ENCODE measurements around the gene HNF1B. TPM values are rescaled to one million over a fixed set of nuclear protein-coding genes. Genes with fewer than 3 reads are reported as not detected.

The HNF1B gene
- total RNA-seq, 2 experiments from 2014 or later = not detected

- ATAC-seq (no peak), DNase-seq (no peak)
- CTCF ChIA-PET = interaction anchor here (0.7 to 1.2 kb wide), 3 partner anchors 12 to 37 kb away, joined by 3 read pairs; no protein-coding TSS in a partner anchor
- Mint-ChIP-seq H3K9me3 (ENCODE audit: insufficient read depth) (no peaks in the 10 kb centered on the region), H3K36me3 (ENCODE audit: low read depth) (no peaks in the 10 kb centered on the region), H3K4me3 (no peak overlapping the region), H3K27me3 (ENCODE audit: low read depth) (peaks cover 30% of the 10 kb centered on the region), H3K4me1 (ENCODE audit: low read depth) (peaks cover 8% of the 10 kb centered on the region), H3K27ac (no peak overlapping the region)
- POLR2A ChIA-PET = no interaction called here
Measured at GRCh38 chr17:37759014-37759637, 14.3 kb upstream of the HNF1B start.

GRCh38 chr17:37756051-37756450 lies 11.2 kb upstream of the HNF1B start:
- DNase-seq (no peak), ATAC-seq (no peak)
- no peak overlapping the region for H3K27ac Mint-ChIP-seq
- no peaks in the 10 kb centered on the region for H3K9me3 Mint-ChIP-seq (ENCODE audit: insufficient read depth)
- CTCF ChIA-PET = no interaction called here
- POLR2A ChIA-PET = no interaction called here
- no peaks in the 10 kb centered on the region for H3K36me3 Mint-ChIP-seq (ENCODE audit: low read depth)
- peaks cover 20% of the 10 kb centered on the region for H3K27me3 Mint-ChIP-seq (ENCODE audit: low read depth)
- peaks cover 10% of the 10 kb centered on the region for H3K4me1 Mint-ChIP-seq (ENCODE audit: low read depth)
- no peak overlapping the region for H3K4me3 Mint-ChIP-seq

GRCh38 chr17:37755455-37755854 lies 10.6 kb upstream of the HNF1B start:
- Mint-ChIP-seq H3K4me3 (no peak overlapping the region), H3K9me3 (ENCODE audit: insufficient read depth) (no peaks in the 10 kb centered on the region), H3K4me1 (ENCODE audit: low read depth) (peaks cover 11% of the 10 kb centered on the region), H3K27ac (no peak overlapping the region), H3K27me3 (ENCODE audit: low read depth) (peaks cover 21% of the 10 kb centered on the region), H3K36me3 (ENCODE audit: low read depth) (no peaks in the 10 kb centered on the region)
- POLR2A ChIA-PET = no interaction called here
- no peak for DNase-seq
- CTCF ChIA-PET = no interaction called here
- ATAC-seq = no peak

- POLR2A ChIA-PET = no interaction called here
- peaks cover 24% of the 10 kb centered on the region for H3K27me3 Mint-ChIP-seq (ENCODE audit: low read depth)
Measured at GRCh38 chr17:37754363-37754762, 9.5 kb upstream of the HNF1B start.

GRCh38 chr17:37752482-37752881 lies 7.6 kb upstream of the HNF1B start:
- DNase-seq = no peak
- no peak overlapping the region for H3K27ac Mint-ChIP-seq
- H3K27me3 Mint-ChIP-seq (ENCODE audit: low read depth) = peaks cover 25% of the 10 kb centered on the region
- peaks cover 11% of the 10 kb centered on the region for H3K4me1 Mint-ChIP-seq (ENCODE audit: low read depth)
- CTCF ChIA-PET = no interaction called here
- ATAC-seq = no peak
- POLR2A ChIA-PET = no interaction called here
- no peaks in the 10 kb centered on the region for H3K36me3 Mint-ChIP-seq (ENCODE audit: low read depth)
- H3K9me3 Mint-ChIP-seq (ENCODE audit: insufficient read depth) = no peaks in the 10 kb centered on the region
- H3K4me3 Mint-ChIP-seq = no peak overlapping the region

More at GRCh38 chr17:37754363-37754762, 9.5 kb upstream of the HNF1B start:
- Mint-ChIP-seq H3K9me3 (ENCODE audit: insufficient read depth) (no peaks in the 10 kb centered on the region), H3K4me1 (ENCODE audit: low read depth) (peaks cover 11% of the 10 kb centered on the region), H3K4me3 (no peak overlapping the region), H3K36me3 (ENCODE audit: low read depth) (no peaks in the 10 kb centered on the region), H3K27ac (no peak overlapping the region)
- ATAC-seq (no peak), DNase-seq (no peak)
- CTCF ChIA-PET = interaction anchor here (1.1 to 1.4 kb wide), 4 partner anchors 11 to 62 kb away, joined by 3 to 5 read pairs (median 4); no protein-coding TSS in a partner anchor

- ATAC-seq (no peak), DNase-seq (no peak)
- Mint-ChIP-seq H3K27me3 (ENCODE audit: low read depth) (peaks cover 38% of the 10 kb centered on the region), H3K9me3 (ENCODE audit: insufficient read depth) (no peaks in the 10 kb centered on the region), H3K36me3 (ENCODE audit: low read depth) (no peaks in the 10 kb centered on the region), H3K27ac (no peak overlapping the region), H3K4me1 (ENCODE audit: low read depth) (peaks cover 11% of the 10 kb centered on the region), H3K4me3 (no peak overlapping the region)
- POLR2A ChIA-PET = no interaction called here
- CTCF ChIA-PET = interaction anchor here (1.3 to 1.9 kb wide), 2 partner anchors 20 to 41 kb away, joined by 4 to 6 read pairs; no protein-coding TSS in a partner anchor
Measured at GRCh38 chr17:37750768-37751475, 6.1 kb upstream of the HNF1B start.

GRCh38 chr17:37750292-37750691 lies 5.4 kb upstream of the HNF1B start:
- no peak overlapping the region for H3K4me3 Mint-ChIP-seq
- CTCF ChIA-PET = interaction anchor here (1.3 to 1.9 kb wide), 2 partner anchors 20 to 41 kb away, joined by 4 to 6 read pairs; no protein-coding TSS in a partner anchor
- H3K9me3 Mint-ChIP-seq (ENCODE audit: insufficient read depth) = no peaks in the 10 kb centered on the region
- no peaks in the 10 kb centered on the region for H3K36me3 Mint-ChIP-seq (ENCODE audit: low read depth)
- DNase-seq (no peak), ATAC-seq (no peak)
- H3K27me3 Mint-ChIP-seq (ENCODE audit: low read depth) = peaks cover 42% of the 10 kb centered on the region
- POLR2A ChIA-PET = no interaction called here
- H3K4me1 Mint-ChIP-seq (ENCODE audit: low read depth) = peaks cover 12% of the 10 kb centered on the region
- H3K27ac Mint-ChIP-seq = no peak overlapping the region

- POLR2A ChIA-PET = no interaction called here
Measured at GRCh38 chr17:37747222-37747621, 2.4 kb upstream of the HNF1B start.

GRCh38 chr17:37746617-37747016 lies 1.8 kb upstream of the HNF1B start:
- no peak overlapping the region for H3K4me3 Mint-ChIP-seq
- ChIA-PET CTCF (interaction anchor here (1.1 to 2.3 kb wide), 2 partner anchors 23 to 46 kb away, joined by 3 to 5 read pairs; no protein-coding TSS in a partner anchor), POLR2A (no interaction called here)
- H3K9me3 Mint-ChIP-seq (ENCODE audit: insufficient read depth) = no peaks in the 10 kb centered on the region
- H3K27me3 Mint-ChIP-seq (ENCODE audit: low read depth) = peaks cover 65% of the 10 kb centered on the region
- H3K4me1 Mint-ChIP-seq (ENCODE audit: low read depth) = peaks cover 16% of the 10 kb centered on the region
- no peak for DNase-seq
- no peak overlapping the region for H3K27ac Mint-ChIP-seq
- H3K36me3 Mint-ChIP-seq (ENCODE audit: low read depth) = no peaks in the 10 kb centered on the region
- no peak for ATAC-seq

More at GRCh38 chr17:37747222-37747621, 2.4 kb upstream of the HNF1B start:
- ATAC-seq = no peak
- no peaks in the 10 kb centered on the region for H3K36me3 Mint-ChIP-seq (ENCODE audit: low read depth)
- no peak overlapping the region for H3K27ac Mint-ChIP-seq
- CTCF ChIA-PET = interaction anchor here (0.9 to 2.3 kb wide), 6 partner anchors 10 to 96 kb away, joined by 3 to 5 read pairs (median 3); no protein-coding TSS in a partner anchor
- no peak for DNase-seq
- no peak overlapping the region for H3K4me3 Mint-ChIP-seq
- no peaks in the 10 kb centered on the region for H3K9me3 Mint-ChIP-seq (ENCODE audit: insufficient read depth)
- peaks cover 59% of the 10 kb centered on the region for H3K27me3 Mint-ChIP-seq (ENCODE audit: low read depth)
- H3K4me1 Mint-ChIP-seq (ENCODE audit: low read depth) = peaks cover 18% of the 10 kb centered on the region

- CTCF ChIA-PET = interaction anchor here (1.2 to 2.3 kb wide), 3 partner anchors 24 to 45 kb away, joined by 5 to 6 read pairs (median 5); no protein-coding TSS in a partner anchor
Measured at GRCh38 chr17:37745801-37746426, 1.1 kb upstream of the HNF1B start.

GRCh38 chr17:37744633-37744927 lies 279 bp downstream of the HNF1B start:
- H3K27me3 Mint-ChIP-seq (ENCODE audit: low read depth) = peaks cover 75% of the 10 kb centered on the region
- ChIA-PET CTCF (interaction anchor here (1.1 to 1.6 kb wide), 5 partner anchors 26 to 72 kb away, joined by 4 to 6 read pairs (median 5); no protein-coding TSS in a partner anchor), POLR2A (interaction anchor here (1.8 kb wide), 1 partner anchor 11 kb away, joined by 4 read pairs; no protein-coding TSS in a partner anchor)
- DNase-seq (no peak), ATAC-seq (no peak)
- no peak overlapping the region for H3K27ac Mint-ChIP-seq
- no peaks in the 10 kb centered on the region for H3K36me3 Mint-ChIP-seq (ENCODE audit: low read depth)
- no peak overlapping the region for H3K4me3 Mint-ChIP-seq
- peaks cover 15% of the 10 kb centered on the region for H3K4me1 Mint-ChIP-seq (ENCODE audit: low read depth)
- no peaks in the 10 kb centered on the region for H3K9me3 Mint-ChIP-seq (ENCODE audit: insufficient read depth)

More at GRCh38 chr17:37745801-37746426, 1.1 kb upstream of the HNF1B start:
- H3K27ac Mint-ChIP-seq = no peak overlapping the region
- H3K27me3 Mint-ChIP-seq (ENCODE audit: low read depth) = peaks cover 70% of the 10 kb centered on the region
- no peaks in the 10 kb centered on the region for H3K36me3 Mint-ChIP-seq (ENCODE audit: low read depth)
- no peaks in the 10 kb centered on the region for H3K9me3 Mint-ChIP-seq (ENCODE audit: insufficient read depth)
- H3K4me3 Mint-ChIP-seq = no peak overlapping the region
- POLR2A ChIA-PET = interaction anchor here (0.7 kb wide), 1 partner anchor 219 kb away, joined by 3 read pairs; no protein-coding TSS in a partner anchor
- peaks cover 17% of the 10 kb centered on the region for H3K4me1 Mint-ChIP-seq (ENCODE audit: low read depth)
- ATAC-seq (no peak), DNase-seq (no peak)
